Fibroblast of skin of left quadriceps (primary cell): ENCODE data around the gene ADISSP.

Experiments used
- DNase-seq, 2 experiments: peaks; one replicate each; pipeline ENCODE4 v3.0.0-alpha.2; 2013; ENCODE audit warnings: low read depth in 2 of 2

Gene ADISSP

DNA sequence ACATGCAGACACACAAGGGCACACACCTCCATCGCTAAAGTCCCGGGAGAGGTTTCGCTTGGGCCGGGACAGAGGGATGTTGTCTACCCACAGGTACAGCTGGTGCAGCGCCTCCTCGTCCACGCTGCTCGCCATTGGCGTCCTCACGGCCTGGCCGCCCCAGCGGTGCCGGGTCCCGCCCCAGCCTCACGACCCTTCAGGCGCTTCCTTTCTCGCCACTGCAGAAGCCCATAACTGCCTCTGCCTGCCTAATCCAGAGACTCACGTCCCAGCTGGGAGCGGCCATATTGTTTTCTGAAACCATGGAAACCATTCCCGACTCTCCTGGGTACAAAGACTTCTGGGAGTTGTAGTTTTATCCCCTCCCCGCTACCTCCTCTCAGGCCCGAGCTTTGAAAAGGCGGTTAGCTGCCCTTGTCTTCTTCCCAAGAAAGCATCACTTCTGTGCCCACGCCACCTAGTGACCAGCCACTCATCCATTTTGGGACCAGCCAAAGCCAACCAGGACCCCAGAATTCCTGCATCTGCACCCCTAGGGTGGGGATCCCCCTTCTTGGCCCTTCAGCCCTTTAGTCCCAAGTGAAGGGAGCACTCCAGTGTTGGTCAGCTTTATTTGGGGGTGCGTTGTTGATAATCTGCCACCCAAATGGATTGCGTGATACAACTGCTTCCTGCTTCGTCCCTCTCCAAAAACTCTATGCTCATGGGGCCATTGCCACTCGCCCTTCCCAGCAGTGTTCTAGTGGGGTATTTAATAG, 13.8 kb upstream of the ADISSP start, which contains the start of gene SPEF1:
Gene SPEF1 (minus strand): TSS at position 296 of the 758 bp plus-strand sequence. CDS start 161 bp downstream, at position 135.
- DNase-seq: peak; percentile 83 to 86

- DNase-seq: no peak
Observed at GRCh38 chr20:3778976-3779375, 11.4 kb upstream of the ADISSP start.

- peak in 1 of 2 experiments; percentile 10 for DNase-seq
Observed at GRCh38 chr20:3777716-3778629, 10.4 kb upstream of the ADISSP start.

DNA sequence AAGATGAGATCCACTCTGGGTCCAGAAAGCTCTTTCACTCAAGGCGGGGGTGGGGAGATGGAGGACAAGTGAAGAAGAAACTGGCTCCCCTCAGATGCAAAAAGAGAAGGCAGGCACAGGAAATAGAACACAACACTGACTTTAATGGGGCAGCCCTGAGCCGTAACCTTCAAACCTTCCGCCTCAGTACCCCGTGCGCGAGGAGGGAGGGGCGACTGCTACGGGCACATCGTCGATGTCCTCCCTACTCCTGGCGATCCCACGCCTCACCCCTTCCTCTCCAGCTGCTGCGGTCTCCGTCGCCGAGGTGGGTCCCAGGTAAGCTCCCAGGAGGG, 9.8 kb upstream of the ADISSP start:
- no peak for DNase-seq

GRCh38 chr20:3775457-3776108, 8.0 kb upstream of the ADISSP start:
- no peak for DNase-seq

DNA sequence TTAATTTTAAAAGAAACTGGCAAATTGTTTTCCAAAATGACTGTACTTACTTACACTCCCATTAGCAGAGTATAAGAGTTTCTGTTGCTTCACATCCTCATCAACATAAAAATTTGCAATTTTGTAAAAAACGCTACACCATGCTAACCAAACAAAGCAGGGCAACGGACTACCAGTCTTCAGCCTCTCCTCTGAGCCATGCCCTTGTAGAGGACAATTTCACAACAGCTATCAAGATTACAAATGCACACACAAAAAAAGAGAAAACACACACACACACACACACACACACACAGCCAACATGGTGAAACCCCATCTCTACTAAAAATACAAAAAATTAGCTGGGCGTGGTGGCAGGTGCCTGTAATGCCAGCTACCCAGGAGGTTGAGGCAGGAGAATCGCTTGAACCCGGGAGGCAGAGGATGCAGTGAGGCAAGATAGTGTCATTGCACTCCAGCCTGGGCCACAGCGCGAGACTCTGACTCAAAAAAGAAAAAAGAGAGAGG, 4.1 kb upstream of the ADISSP start:
- DNase-seq: no peak

GRCh38 chr20:3768342-3769130, 983 bp upstream of the ADISSP start:
- DNase-seq: peak in 1 of 2 experiments; percentile 62

- no peak for DNase-seq
Observed at GRCh38 chr20:3767110-3767426, 485 bp downstream of the ADISSP start.

- DNase-seq: no peak
Observed at GRCh38 chr20:3766422-3767109, 987 bp downstream of the ADISSP start.

GRCh38 chr20:3765171-3765882, 2.2 kb downstream of the ADISSP start:
- no peak for DNase-seq

DNA sequence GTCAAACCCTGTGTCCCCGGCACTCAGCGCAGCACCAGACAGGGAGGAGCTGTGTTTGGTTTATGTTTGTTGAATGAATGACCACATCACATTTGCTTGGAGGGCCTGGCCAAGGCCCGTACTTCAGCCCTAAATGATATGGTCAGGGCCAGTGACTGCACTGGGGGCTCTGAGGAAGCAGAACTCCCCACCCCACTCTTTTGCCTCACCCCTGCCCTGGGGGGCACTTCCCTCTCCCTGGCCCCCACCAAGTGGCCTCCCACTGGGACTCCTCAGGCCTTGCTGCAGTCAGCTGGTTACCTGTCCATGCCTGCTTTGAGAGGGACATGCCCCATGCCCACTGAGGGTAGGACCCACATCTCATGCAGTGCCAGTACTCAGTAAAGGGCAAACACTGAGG, 2.9 kb downstream of the ADISSP start:
- DNase-seq: no peak

DNA sequence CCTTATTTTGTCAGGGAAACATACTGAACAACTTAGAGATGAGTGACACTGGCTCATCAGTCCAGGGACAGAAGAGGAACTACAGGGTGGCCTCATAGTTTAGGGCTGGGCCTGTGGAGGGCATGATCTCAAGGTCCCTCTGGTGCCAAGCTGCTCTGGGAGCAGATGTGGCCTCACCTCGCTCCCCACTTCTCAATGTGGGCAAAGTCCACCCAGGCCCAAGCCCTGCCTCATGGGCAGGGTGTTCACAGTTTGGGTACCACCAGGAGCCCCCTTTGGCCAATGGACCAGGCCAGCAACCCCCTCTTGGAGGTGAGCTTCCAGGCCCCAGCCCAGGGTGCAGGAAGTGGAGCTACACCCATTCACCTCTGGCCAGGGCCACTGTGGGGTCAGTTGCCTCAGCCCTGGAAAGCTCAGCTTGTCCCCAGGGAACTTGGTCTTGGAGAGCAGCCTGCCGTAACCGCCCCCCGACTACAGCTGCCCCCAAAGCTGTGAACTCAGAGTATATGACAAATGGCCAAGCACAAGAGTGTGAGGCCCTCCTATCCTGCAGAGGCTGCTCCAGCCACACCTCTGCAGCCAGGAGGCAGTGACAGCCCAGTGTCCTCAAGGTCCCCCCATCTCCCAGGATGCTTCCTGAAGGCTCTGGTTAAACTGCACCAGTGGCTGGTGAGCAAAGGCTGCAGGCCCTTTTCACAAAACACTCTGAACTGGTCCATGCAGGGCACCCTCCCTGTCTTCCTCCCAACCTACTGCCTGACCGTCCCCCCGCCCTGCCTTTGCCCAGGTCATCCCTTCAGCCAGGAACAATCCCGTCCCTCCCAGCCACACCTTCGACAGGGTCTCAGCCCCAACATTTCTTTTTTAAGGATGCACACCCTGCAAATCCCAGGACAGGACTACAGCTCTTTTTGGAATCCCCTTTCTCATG, 3.6 kb downstream of the ADISSP start:
- DNase-seq: no peak

- DNase-seq: no peak
Observed at GRCh38 chr20:3760655-3761348, 6.8 kb downstream of the ADISSP start.

- DNase-seq: no peak
Observed at GRCh38 chr20:3759884-3760283, 7.7 kb downstream of the ADISSP start.

DNA sequence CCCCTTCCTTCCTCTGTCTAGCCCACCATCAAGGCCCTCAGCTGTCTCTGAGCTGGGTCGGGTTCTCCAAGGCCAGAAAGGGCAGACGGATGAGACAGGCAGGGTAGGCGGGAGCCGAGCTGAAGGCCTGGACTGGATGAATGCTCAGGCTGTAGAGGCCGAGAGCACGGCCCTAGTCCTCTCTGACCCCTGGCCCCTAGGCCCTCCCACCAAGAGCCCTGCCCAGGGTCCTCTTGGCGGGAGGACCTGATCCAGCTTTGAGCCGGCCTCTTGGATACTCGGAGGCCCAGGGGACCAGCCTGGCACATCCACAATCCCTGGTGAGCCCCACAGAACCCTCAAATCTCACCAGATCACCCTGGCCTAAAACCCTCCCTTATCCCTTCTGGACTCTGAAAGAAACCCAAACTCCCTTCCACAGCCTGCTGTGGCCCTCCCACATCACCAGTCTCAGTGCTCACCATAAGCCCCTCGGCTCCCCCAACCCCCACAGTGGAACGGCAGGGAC, 8.2 kb downstream of the ADISSP start:
- no peak for DNase-seq

GRCh38 chr20:3758566-3758965, 9.0 kb downstream of the ADISSP start:
- no peak for DNase-seq

- DNase-seq: no peak
Observed at GRCh38 chr20:3757268-3757667, 10.3 kb downstream of the ADISSP start.

- no peak for DNase-seq
Observed at GRCh38 chr20:3755814-3756480, 11.6 kb downstream of the ADISSP start.
